Breast epithelium (tissue), 3 donors: ENCODE data around the gene SLC25A45.

Experiments
- CTCF ChIP-seq, 3 donors: fragments of 450-650 bp; IDR thresholded peaks; one replicate each; pipeline ENCODE4 v1.5.1; 2016 to 2017; ENCODE audit warnings: antibody characterized with exemption in 3 of 3, mild to moderate bottlenecking in 3 of 3, moderate library complexity in 3 of 3
- POLR2A ChIP-seq: fragments of 450-650 bp; IDR thresholded peaks from one replicate; pipeline ENCODE4 v1.6.1; 2016; ENCODE audit warnings: antibody characterized with exemption, mild to moderate bottlenecking, moderate library complexity

DNA sequence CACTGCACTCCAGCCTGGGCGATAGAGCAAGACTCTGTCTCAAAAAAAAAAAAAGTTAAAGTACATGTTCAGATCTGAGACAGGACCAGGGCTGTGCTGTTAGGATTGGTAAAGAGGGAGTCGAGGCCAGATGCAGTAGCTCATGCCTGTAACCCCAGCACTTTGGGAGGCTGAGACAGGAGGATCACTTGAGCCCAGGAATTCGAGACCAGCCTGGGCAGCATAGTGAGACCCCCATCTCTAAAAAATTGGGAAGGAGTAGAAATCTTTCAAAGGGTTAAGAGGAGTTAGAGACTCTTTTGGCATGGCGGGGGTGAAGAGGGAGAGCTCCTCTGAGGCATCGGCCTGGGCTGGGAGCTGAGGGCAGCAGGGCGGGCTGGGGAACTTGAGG is 11.8 kb downstream of the SLC25A45 start:
- TF ChIP-seq CTCF (IDR thresholded peaks at IDR 0.05) (no peak), POLR2A (no peak)
